ENCODE measurements around the gene IFNLR1.

DNA sequence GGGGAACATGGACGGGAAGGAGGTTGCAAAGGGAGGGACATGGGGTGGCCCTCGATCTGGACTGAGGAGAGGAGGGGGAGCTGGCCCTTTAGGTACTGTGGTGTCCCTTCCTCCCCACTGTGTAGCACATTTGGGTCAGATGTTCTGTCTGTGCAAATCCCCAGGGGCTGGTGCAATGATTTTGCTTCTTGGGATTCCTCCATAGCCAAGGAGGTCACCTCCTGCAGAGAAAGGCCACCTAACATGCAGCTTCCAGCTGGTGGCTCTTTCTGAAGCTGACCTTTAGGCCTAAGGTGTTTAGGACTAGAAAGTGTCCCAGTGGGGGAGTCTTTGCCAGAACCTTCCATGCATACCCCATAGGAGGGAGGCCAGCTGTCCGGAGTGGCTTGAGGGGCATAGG lies 66.1 kb downstream of the IFNLR1 start:
- no peak for TF ChIP-seq GATA2 (IDR thresholded peaks at IDR 0.05; ENCODE audit: low read depth, low read length)
- TF ChIP-seq GATA3 (IDR thresholded peaks at IDR 0.05; ENCODE audit: low read depth, low read length), result no peak

Data from SH-SY5Y (cell line).